ENCODE results near the gene CTSZ.

- no peak for TF ChIP-seq CTCF (IDR thresholded peaks at IDR 0.05; ENCODE audit: low read depth, low read length, missing input control)
- TF ChIP-seq RAD21 (IDR thresholded peaks at IDR 0.05) = no peak
- TF ChIP-seq MAX (IDR thresholded peaks at IDR 0.05) = no peak
- TF ChIP-seq SP1 (IDR thresholded peaks at IDR 0.05) = no peak
These were observed 21.4 kb downstream of the CTSZ start for GRCh38 chr20:58985656-58986055.
